ENCODE measurements around the gene RPL12.
A peak's percentile ranks its signal among the peaks of the same experiment; 100 is the strongest.

The RPL12 gene

DNA sequence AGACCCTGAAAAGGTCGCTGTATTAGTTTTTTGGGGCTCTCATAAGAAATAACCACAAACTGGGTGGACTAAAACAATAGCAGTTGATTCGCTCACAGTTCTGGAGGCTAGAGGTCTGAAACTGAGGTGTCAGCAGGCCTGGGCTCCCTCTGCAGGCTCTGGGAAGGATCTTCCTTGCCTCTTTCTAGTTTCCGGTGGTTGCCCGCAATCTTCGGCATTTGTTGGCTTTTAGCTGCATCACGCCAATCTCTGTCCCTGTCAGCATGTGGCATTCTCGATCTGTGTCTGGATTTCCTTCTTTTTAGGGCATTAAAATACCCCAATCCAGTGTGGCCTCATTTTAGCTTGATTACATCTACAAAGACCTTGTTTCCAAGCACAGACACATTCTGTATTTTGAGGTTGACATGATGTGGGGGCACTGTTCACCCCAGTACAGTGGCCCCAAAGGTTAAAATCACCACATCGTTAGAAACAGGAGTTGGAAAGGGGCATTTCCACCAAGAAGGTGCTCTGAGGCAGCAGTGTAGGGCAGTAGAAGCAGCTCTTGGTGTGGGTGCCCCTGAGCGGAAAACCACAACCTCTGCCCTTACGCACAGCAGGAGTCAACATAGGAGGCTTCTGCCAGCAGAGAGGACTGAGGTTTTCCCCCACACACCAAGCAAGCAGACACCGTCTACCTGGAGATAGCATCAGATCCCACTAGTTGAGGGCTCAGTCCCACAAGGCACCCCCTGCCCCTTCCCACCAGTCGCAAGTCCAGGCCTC is 13.5 kb downstream of the RPL12 start:
- no peak for DNase-seq

DNA sequence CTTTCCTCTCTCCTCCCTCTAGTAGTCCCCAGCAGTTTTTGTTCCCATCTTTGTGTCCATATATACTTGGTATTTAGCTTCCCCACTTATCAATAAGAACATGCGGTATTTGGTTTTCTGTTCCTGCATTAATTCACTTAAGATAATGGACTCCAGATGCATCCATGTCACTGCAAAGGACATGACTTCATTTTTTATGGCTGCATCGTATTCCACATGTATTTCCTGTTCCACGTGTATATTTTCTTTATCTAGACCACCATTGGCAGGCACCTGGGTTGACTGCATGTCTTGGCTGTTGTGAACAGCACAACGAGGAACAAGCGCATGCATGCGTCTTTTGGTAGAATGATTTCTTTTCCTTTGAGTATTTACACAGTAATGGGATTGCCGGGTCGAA is 20.8 kb downstream of the RPL12 start:
- DNase-seq: no peak

DNA sequence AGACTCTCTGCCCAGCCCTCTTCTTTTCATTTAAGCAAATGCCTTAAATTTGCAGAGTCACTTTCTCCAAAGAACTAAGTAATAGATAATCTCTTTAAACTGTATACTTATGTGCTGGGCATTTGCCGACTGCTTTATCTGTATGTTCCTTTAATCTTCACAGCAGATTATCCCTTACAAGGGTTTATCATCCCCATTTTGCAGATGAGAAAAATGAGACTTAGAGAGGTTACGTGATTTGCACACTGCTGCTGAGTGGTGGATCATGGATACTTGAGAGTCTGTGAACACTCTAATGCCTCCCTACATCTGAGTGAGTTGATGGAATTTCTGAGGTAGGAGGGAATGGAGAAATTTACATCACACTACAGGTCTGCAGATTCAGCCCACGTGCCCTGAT is 22.9 kb downstream of the RPL12 start:
- no peak for DNase-seq

DNA sequence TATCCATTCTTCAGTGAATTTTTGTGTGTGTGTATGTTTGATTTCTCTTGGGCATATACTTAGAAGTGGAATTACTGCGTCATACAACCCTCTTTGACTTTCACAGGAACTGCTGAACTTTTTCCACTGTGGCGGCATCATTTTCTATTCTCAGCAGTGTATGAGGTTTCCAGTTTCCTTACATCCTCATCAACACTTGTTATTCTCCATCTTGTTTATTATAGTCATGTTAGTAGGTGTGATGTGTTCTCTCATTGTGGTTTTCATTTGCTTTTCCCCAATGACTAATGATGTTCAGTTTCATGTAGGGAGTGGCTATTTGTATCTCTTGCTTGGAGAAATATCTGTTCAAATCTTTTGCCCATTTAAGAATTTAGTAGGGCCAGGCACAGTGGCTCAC is 24.4 kb downstream of the RPL12 start:
- no peak for DNase-seq

DNA sequence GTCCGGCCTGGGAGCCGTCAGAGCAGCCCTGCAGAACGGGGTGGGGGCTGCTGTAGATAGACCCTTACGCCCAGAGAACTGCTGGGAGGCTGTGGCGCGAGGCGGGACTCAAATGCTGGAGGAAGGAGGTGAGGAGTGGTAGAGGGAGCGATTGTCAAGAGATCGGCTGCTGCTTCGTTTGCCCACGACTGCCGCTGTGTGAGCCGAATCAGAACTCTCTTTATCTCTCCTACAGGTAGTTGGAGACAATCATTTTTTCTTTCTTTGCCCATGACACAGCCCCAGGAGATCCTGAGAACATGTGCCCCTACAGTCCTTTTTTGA is 26.6 kb downstream of the RPL12 start:
- DNase-seq: peak; percentile 40

DNA sequence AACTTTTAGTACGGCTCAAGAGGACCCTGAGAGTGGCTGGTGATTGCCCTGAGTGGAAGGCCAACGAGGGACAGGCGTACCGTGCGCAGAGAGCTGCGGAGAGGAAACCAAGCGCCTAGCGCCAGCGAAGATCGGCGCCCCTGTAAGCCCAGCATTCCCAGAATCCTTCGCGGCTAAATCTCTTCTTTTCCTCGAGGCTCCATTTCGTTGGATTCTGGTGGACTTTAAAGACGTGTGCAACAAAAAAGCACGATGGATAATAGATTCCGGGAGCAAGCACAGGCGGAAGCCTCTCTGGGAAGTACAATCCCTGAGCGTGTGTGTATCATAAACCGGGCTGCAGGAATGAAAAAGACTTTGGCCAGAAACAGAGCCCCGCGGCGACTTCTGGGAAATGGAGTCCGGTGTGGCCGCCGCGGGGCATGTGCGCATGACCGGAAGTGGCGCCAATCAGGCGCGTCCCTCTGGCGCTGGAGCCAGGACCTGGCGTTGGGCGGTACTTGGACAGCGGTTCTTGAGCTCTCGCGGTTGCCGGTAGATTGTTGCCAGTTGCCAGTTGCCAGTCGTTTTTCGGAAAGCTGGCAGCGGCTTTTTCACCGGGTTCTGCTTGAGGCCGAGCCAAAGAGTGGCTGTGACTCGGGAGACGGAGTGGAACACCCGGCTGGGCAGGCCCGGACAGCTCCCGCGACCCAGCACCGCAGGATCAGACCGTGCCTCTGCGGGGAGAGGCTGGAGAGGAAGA is 27.1 kb downstream of the RPL12 start, which contains the start of gene ZNF79:
Gene ZNF79, plus strand, starts transcription at position 449 of the 742 bp plus-strand sequence. CDS start 406 bp downstream, outside the sequence.
- DNase-seq: peak; percentile 90

DNA sequence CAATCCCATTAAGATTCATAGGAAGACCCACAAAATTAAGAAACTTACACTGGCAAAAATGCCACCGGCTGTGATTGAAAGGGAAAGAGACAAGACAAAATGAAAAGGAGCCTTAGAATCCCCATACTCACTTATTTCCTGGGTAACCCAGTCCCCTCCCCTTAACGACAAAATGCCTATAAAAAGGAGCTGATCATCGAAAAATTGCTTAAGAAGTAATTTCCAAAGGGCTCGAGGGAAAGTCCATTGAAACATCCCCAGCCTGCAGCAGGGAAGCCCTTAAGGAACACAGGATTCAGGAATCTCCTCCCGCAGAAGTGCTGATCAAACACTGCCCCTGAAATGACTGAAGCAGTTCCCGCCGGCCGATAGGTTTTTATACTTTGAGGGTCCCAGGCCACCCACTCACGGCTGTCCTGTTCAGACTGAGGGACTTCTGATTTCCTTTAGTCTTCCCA is 27.7 kb downstream of the RPL12 start:
- no peak for DNase-seq

DNA sequence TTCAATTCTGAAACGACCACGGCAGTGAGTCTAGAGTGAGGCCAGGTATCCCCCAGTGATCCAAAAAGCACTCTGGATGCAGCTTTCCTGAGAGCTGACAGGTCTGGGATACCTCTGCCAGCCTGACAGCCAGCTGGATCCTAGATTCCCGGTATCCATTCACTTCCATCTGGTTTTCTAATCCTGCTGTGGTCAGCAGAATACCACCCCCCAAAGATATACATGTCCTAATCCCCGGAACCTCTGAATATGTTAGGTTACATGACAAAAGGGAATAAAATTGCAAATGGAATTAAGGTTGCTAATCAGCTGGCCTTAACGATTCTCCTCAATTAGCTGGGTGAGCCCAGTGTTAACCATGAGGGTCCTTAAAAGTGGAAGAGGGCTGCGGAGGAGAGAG is 28.4 kb downstream of the RPL12 start:
- no peak for DNase-seq

DNA sequence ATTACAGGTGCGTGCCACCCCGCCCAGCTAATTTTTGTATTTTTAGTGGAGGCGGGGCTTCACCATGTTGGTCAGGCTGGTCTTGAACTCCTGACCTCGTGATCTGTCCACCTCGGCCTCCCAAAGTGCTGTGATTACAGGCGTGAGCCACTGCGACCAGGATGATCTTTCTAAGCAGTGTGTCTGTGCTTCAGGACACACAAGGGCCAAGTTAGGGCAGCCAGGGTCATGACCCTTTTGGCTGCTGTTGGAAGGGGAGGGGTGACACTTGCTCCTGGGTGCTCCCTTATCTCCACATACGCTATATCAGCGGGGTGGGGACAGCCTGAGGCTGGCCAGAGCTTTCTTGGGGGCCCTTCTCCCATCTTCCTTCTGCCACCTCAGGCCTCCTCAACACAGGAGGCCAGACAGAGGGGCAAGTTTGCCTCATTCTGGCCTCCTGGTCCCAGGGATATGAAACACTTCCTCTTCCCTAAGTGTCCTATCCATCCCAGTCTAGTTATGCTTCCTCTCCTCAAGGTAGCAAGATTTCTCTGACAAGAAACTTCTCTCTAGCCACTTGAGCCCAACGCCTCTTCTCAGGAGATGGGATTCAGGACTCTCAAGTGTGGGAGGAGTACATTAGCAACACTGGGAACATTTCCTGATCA is 28.9 kb downstream of the RPL12 start:
- DNase-seq: no peak

DNA sequence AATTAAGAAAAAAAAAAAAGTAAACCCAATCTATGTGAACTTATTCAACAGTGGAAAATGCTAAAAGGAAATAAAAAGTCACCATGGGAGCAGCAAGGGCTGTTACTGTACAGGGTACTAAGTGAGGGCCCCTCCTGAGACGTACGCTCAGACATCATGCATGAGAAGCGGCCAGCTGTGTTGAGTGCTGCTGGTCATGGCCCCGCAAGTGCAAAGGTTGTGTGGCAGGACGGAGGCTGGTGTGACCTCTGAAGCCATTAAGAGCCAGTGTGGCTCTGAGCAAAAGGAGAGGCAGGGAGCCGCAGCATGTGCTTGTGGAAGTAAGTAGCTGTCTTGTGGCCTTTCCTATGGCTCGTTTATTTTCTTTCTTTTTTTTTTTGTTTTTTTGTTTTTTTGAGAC is 30.1 kb downstream of the RPL12 start:
- DNase-seq: no peak

DNA sequence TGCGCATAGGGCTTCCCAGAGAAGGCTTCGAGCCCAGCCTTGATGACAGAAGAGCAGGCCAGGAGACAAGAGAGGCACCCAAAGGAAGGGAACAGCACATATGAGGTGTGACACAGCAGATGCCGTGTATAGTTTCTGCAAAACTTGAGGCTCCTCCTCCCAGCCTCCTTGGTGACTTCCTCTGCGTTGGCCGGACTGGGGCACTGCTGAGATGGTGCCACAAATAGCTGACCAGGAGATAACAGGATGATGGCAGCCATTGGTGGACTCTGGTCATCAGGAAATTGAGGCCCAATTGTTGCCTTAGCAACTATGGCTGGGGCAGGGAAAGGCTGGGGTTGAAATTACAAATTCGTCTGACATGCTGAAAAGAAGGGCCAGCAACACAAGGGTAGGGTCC is 31.9 kb downstream of the RPL12 start:
- no peak for DNase-seq

DNA sequence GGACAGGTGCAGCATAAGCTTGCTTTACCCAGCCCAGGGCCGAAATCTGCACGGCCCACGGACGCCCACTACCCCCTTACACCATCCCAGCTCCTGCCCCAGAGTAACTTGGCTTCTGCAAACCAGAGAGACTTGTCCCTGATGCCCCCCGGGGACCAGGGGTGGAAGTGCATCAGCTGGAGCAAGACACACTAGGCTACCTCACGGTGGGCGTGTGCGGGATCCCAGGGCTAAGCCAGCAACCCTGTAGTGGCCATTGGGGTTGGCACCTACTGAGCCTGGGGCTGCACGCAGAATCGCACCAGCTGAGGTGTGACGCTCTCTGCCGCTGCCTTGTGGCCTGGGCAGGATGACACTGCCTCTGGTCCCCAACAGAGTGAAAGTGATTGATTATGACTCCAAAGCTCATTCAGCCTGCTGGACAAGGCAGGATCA is 33.2 kb downstream of the RPL12 start:
- DNase-seq: peak; percentile 56

DNA sequence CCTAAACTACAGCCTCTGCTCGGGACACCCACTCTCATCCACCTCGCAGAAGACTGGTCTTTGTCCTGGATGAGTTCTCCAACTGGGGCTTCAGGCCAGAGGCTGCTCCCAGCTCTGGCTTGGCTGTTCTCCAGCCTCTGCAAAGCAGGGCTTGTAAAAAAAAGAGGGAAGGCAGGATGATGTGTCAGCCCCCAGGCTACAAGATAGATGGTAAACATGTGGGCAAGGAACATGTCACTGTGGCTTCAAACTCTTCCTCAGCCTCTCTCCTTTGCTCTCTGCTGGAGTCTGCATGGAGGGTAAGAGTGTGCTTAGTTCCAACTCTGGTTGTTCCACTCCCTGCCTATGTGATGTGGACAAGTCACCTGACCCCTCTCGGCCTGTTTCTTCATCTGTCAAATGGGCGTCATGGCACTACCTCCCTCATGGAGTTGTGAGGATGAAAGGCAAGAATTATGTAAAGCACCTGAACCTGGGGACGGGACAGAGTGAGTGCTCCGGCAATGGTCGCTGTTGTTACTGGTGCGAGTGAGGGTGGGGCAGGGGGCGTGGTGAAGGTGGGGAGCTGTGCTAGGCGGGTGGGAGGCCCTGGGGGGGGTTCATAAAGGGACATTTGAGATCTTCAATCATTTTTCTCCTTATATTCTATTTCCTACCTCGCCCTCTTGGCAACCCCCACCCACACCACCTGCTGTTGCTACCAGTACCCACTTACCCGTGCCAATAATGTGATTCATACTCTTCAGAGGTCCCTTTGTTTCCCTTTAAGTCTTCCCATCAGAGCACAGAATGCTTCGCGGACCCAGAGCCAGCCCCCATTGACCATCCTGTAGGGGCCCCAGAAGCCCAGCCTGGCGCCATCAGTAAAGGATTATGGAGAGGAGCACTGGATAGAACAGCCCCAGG is 33.8 kb downstream of the RPL12 start:
- DNase-seq: no peak

DNA sequence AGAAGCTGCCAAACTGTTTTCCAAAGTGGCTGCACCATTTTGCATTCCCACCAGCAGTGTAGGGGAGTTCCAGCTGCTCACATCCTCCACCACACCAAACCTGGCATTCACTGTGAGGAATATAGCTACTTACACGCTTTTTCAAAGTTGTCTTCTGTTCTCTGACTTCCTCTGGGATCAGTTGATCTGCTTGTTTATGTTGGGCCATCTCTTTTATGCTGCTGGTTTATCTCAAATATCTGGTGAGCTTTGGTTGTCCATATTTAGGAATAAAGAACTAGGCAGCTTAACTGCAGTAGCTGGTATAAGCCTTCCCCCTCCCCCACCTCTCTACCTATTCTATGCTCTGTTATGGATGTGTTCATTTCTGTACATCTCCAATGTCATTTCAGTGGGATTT is 35.5 kb downstream of the RPL12 start:
- DNase-seq: no peak

DNA sequence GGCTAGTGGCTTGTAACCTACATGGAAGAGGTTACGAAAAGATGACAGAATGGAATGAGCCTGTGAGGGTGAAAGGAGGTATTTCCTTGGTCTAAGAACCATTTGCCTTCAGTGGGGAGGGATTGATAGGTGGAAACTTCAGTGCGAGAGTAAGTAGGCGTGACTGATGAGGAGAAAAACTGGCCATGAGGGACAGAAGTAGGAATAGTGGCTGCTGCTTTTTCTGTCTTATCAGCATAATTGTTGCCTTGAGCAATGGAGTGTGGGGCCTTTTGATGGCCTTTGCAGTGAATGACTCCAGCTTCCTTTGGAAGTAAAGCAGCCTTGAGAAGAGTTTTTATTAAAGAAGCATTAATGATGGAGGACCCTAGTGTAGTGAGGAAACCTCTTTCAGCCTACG is 36.1 kb downstream of the RPL12 start:
- DNase-seq: no peak

DNA sequence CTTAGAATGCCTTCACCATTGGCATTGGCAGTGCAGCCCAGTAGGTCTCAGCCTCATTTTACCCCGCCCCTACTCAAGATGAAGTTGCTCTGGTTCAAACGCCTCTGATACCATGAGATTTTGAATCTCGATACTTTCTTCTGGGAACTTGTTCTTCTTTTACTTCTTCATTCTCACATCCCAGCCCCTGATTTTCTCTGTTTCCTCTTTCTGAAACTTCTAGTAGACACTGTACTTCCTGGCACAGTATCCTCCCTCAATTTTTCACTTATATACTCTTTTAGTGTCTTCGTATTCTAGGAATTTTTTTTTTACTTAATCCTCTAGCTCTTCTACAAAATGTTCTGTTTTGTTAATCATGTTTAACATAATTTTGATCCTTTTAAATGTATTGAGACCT is 40.1 kb downstream of the RPL12 start:
- no peak for DNase-seq

DNA sequence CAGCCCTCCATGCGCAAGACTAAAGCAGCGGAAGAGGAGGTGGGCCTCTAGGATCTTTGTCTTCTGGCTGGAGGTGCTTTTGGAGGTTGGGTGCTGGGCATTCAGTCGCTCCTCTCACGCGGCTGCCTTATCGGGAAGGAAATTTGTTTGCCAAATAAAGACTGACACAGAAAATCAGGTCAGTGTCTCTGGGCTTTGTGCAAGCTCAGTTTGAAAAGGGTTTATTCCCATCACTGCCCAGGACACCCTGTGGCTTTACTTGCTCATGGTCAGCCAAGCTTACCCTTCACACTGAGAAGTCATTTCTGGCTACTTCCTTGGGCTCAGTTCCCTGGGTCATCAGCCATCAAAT is 43.7 kb downstream of the RPL12 start:
- no peak for DNase-seq

DNA sequence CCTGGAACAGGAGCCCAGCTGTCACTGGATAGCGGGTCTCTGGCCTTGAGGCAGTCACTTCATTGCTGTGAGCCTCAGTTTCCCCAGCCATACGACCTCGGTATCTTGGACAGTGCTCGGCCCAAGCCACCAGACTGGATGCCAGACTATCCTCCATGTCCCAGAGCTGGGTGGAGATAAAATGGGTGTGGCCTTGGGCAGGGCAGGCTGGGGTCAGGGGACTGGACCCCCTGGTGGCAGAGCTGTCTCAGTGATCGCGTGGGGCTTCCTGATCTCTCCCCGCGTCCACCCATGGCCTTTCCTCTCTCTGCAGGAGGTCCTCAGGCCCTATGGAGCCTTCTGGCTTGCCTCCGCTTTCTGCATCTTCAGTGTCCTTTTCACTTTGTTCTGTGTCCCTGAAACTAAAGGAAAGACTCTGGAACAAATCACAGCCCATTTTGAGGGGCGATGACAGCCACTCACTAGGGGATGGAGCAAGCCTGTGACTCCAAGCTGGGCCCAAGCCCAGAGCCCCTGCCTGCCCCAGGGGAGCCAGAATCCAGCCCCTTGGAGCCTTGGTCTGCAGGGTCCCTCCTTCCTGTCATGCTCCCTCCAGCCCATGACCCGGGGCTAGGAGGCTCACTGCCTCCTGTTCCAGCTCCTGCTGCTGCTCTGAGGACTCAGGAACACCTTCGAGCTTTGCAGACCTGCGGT is 44.3 kb downstream of the RPL12 start:
- no peak for DNase-seq

DNA sequence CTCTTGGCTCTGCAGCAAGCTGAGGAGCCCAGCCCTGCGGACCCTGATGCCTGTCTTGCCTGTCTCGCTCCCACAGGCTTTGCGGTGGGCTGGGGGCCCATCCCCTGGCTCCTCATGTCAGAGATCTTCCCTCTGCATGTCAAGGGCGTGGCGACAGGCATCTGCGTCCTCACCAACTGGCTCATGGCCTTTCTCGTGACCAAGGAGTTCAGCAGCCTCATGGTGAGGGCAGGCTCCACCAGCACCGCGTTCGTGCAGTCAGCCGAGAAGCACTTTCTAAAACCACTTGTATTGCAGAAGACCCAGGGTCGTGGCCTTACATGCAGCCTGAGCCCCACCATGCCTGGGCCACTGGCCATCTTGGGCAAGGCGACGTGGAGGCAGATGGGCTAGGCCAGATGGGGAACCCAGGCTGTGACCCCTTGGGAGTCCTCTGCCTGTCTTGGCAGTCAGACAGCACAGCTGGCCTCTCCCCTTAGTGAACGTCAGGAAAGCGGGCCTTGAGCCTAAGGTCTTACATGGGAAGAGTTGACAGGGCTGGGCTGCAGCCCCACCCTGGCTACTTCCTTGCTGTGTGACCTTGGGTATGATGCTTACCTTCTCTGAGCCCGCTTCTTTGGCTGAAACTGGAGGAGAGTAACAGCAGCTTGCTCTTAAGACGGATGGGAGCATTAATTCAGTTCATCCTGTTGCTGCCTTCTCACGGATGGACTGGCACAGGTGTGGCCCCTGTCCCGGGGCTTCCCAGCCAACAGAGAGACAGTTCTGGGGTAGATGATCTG is 45.7 kb downstream of the RPL12 start:
- no peak for DNase-seq

DNA sequence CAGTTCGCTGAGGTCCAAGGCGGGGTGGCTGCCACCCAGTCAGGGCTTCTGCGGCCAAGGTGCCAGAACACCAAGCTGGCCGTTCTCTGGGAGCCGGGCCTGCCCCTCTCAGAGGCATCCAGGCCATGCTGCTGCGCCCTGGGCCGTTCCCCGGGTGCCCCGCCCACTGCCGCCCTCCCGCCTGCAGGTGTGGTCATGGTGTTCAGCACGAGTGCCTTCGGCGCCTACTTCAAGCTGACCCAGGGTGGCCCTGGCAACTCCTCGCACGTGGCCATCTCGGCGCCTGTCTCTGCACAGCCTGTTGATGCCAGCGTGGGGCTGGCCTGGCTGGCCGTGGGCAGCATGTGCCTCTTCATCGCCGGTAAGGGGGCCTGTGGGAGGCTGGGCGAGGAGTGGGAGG is 46.6 kb downstream of the RPL12 start:
- no peak for DNase-seq

DNA sequence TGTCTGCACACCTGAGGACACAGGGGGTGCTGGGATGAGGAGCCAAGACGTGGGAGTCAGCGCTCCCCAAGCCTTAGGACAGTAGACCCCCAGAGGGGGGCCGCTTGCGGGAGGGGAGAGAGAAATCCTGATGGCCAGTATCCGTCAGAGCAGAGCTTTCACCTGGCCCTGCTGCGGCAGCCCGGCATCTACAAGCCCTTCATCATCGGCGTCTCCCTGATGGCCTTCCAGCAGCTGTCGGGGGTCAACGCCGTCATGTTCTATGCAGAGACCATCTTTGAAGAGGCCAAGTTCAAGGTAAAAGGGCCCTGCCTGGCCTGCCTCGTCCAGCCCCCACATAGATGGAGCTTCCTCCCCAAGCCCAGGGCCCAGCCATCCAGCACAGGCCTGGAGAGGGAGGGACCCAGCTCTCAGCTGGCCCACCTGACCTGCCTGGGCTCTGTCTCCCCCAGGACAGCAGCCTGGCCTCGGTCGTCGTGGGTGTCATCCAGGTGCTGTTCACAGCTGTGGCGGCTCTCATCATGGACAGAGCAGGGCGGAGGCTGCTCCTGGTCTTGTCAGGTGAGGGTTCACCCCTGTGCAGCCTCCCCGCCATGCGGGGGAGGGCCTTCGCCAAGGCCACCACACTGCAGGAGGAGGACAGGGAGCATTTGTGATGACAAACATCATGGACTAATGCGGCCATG is 47.6 kb downstream of the RPL12 start:
- no peak for DNase-seq

Data from stimulated activated CD4-positive, alpha-beta T cell treated with anti-CD3 and anti-CD28 coated beads, Interleukin-4, amount 100 ng/mL, for 1 hour (primary cell).